ENCODE measurements around the gene RNU6-9.

Gene RNU6-9

DNA sequence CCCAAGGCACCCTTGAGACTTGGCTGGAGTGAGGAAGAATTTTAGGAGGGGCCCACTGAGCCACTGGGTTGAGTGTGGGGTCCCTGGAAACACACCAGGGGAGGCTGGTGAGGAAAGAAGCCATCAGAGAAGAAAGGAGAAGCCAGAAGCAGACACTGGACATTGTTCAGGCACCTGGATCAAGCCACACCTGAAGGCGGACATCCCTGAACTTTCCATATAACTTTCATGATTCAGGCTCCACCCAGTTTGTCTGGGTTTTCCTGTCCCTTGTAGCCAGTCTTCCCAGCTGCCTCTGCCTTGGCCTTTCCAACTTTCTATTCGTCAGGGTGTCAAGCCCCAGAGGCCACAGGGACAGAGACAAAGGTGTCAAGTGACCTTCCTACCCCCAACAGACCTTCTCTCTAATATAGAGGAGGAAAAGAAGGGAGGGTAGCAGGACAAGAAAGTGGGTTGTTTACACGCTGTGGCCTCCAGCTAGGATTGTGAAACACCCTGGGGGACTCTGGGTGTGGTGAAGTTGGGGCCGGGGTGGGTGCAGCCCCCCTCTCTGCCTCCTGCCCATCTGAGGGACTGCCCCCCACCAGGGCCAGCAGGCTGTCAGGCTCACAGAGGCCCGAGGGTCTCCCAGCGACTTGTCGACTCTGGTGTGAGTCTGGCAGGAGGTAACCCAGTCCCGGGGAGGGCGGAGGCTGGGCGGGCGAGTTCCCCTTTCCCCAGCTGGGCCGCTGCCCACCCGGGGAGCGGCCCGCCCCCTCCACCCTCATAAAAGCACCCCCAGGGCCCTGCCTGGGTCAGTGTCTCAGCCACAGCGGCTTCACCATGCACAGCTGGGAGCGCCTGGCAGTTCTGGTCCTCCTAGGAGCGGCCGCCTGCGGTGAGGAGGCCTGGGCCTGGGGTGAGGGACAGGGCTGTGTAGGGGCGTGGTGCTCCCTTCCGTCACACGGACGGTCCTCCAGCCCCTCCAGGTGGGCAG, 34.1 kb upstream of the RNU6-9 start, which contains the start of gene CFD:
CFD (plus strand) TSS at position 797 of the 976 bp plus-strand sequence; CDS start at position 823, 26 bp downstream.
- TF ChIP-seq, protein P1, sequence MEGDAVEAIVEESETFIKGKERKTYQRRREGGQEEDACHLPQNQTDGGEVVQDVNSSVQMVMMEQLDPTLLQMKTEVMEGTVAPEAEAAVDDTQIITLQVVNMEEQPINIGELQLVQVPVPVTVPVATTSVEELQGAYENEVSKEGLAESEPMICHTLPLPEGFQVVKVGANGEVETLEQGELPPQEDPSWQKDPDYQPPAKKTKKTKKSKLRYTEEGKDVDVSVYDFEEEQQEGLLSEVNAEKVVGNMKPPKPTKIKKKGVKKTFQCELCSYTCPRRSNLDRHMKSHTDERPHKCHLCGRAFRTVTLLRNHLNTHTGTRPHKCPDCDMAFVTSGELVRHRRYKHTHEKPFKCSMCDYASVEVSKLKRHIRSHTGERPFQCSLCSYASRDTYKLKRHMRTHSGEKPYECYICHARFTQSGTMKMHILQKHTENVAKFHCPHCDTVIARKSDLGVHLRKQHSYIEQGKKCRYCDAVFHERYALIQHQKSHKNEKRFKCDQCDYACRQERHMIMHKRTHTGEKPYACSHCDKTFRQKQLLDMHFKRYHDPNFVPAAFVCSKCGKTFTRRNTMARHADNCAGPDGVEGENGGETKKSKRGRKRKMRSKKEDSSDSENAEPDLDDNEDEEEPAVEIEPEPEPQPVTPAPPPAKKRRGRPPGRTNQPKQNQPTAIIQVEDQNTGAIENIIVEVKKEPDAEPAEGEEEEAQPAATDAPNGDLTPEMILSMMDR (IDR thresholded peaks at IDR 0.05): no peak

DNA sequence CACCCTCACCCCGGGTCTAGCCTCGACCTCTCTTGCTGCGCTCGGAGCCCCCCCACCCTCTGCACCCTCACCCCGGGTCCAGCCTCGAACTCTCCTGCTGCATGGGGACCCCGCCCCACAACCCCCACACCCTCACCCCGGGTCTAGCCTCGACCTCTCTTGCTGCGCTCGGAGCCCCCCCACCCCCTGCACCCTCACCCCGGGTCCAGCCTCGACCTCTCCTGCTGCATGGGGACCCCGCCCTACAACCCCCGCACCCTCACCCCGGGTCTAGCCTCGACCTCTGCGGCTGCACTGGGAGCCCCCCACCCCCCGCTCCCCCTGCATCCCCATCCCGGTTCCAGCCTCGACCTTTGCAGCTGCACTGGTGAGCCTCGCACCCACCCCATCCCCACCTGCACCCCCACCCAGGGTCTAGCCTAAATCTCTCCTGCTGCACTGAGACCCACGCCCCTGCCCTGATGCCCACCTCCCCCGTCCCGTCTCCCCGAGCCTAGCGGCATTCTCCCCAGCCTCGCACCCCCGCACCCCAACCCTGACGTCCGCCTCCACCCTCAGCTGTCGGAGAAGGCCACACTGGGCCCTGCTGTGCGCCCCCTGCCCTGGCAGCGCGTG, 32.0 kb upstream of the RNU6-9 start:
- TF ChIP-seq, protein P1 (IDR thresholded peaks at IDR 0.05): no peak

DNA sequence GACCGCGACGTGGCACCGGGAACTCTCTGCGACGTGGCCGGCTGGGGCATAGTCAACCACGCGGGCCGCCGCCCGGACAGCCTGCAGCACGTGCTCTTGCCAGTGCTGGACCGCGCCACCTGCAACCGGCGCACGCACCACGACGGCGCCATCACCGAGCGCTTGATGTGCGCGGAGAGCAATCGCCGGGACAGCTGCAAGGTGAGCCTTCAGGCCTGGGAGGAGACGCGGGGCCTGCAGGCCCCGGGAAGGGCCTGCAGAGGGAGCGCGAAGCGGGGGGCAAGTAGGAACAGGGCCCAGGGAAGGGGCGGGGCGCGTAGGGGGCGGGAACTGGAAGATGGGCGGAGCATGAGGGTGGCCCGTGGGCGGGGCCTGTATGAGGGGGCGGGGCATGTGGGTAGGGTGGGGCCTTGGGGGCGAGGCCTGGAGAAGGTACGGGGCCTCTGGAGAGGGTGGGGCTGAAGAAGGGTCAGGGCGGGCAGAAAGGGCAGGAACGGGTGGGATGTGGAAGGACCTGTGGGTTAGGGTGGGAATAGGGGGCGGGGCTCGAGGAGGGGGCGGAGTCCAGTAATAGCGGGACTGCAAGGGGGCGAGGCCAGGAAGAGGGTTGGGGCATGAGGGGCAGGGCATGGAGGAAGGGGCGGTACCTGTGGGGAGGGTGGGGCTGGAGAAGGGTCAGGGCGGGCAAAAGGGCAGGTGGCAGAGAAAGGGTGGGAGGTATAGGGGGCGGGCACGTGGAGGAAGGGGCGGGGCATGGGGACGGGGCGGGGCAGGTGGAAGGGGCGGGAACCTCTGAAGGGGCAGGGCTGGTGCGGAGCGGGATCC, 31.3 kb upstream of the RNU6-9 start:
- TF ChIP-seq, protein P1 (IDR thresholded peaks at IDR 0.05): no peak

DNA sequence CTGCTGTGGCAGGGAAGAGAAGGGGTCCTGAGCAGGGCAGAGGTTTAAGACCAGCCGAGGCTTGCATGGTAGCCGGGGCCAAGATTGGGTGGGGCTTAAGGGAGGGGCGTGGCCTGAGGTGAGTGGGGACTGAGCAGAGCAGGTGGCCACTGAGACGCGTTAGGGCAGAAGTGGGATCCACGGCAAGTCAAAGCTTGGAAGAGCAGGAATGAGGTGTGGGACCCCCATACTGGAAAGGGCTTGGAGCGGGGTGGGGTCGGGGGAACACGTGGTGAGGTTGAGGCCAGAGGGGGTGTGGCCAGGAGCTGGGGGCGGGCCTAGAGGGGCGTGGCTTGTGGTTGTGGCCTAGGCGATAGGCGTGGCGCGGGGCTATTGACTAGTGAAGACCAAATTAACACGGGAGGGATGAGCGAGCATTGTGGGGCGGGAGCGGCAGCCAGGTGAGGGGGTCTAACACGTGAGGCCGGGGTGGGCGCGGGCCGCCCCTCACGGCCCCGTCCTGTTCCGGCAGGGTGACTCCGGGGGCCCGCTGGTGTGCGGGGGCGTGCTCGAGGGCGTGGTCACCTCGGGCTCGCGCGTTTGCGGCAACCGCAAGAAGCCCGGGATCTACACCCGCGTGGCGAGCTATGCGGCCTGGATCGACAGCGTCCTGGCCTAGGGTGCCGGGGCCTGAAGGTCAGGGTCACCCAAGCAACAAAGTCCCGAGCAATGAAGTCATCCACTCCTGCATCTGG, 30.5 kb upstream of the RNU6-9 start:
- TF ChIP-seq, protein P1 (IDR thresholded peaks at IDR 0.05): no peak

DNA sequence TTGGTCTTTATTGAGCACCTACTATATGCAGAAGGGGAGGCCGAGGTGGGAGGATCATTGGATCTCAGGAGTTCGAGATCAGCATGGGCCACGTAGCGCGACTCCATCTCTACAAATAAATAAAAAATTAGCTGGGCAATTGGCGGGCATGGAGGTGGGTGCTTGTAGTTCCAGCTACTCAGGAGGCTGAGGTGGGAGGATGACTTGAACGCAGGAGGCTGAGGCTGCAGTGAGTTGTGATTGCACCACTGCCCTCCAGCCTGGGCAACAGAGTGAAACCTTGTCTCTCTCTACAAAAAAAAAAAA, 30.0 kb upstream of the RNU6-9 start:
- TF ChIP-seq, protein P1 (IDR thresholded peaks at IDR 0.05): no peak

DNA sequence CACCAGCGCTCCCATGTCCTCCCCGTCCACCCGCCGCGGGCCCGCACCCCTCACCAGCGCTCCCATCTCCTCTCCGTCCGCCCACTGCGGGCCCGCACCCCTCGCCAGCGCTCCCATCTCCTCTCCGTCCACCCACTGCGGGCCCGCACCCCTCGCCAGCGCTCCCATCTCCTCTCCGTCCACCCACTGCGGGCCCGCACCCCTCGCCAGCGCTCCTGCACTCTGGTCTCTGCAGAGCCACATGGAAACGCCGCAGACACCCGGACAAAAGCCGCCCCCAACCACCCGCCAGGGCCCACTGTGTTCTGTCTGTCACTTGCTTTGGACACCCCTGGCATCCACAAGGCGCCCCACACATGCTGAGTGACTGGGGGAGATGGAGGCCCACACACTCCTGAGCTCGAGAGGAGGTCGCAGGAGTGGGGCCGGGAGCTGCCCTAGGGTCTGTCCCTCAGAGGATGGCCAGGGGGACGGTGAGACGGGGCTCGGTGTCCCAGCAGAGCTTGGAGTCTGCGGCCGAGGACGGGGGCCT, 26.4 kb upstream of the RNU6-9 start:
- TF ChIP-seq, protein P1 (IDR thresholded peaks at IDR 0.05): no peak

Data from LNCAP (cell line).